Left cardiac atrium (tissue), 2 donors: Measurements from ENCODE around the gene MRPS34. TPM values are rescaled to one million over a fixed set of nuclear protein-coding genes. Genes with fewer than 3 reads are reported as not detected.

Experiments
- microRNA-seq, 2 donors: library from miRNA; unstranded; fragments of <30 nt; microRNA quantifications; one replicate each; pipeline ENCODE4 v1.2.0, GENCODE V29; 2020
- total RNA-seq, 2 donors: library from RNA; stranded (reverse); fragmentation: NEBNext Ultra II Directional; extraction: Animal tissue kit (Norgen Biotek cat#: 25700); gene quantifications; one replicate each; pipeline ENCODE4 v1.2.1, GENCODE V29; 2021
- donor health status: DM: no; HTN: yes; CAD: no; lungs with severe emphysema.
- donor health status: DM: yes; HTN: yes; CAD: no.

Gene MRPS34
- total RNA-seq, 2 donors from 2014 or later, result 57.0 to 69.2 TPM

Small RNAs within 50 kb of the gene (microRNA-seq; reads per million reads assigned to microRNA genes)
- 0.54 to 0.81 reads per million in 2 donors for gene MIR3177

Other genes starting within 250 kb of the MRPS34 start
- 10 to 100 TPM; 26.7 to 29.4 TPM for gene TMEM204, start 239.5 kb downstream of the MRPS34 start, total RNA-seq
- 1 to 10 TPM; 6.9 to 8.6 TPM for gene IFT140, start 161.1 kb downstream of the MRPS34 start, total RNA-seq
- 10 to 100 TPM; 10.2 to 12.1 TPM for gene CRAMP1, start 160.8 kb downstream of the MRPS34 start, total RNA-seq
- gene JPT2, start 94.9 kb downstream of the MRPS34 start, total RNA-seq, result 10 to 100 TPM; 29.1 to 35.3 TPM
- gene MAPK8IP3, start 66.9 kb downstream of the MRPS34 start, total RNA-seq, result 10 to 100 TPM; 60.9 to 70.4 TPM
- gene NME3, start 1.6 kb downstream of the MRPS34 start, total RNA-seq, result 10 to 100 TPM; 35.7 to 43.4 TPM
- gene EME2, start 324 bp downstream of the MRPS34 start, total RNA-seq, result 10 to 100 TPM in 1 of 2 donors, 1 to 10 TPM in 1; 6.9 to 11.9 TPM
- gene SPSB3, start 9.4 kb upstream of the MRPS34 start, total RNA-seq, result 10 to 100 TPM; 25.9 to 27.7 TPM
- 10 to 100 TPM; 32.5 to 33.6 TPM for gene NUBP2, start 9.8 kb upstream of the MRPS34 start, total RNA-seq
- not detected for gene IGFALS, start 20.6 kb upstream of the MRPS34 start, total RNA-seq
- 100 to 1,000 TPM; 113 to 123 TPM for gene HAGH, start 53.7 kb upstream of the MRPS34 start, total RNA-seq
- gene FAHD1, start 54.1 kb upstream of the MRPS34 start, total RNA-seq, result 10 to 100 TPM; 21.1 to 21.2 TPM
- gene MEIOB, start 99.0 kb upstream of the MRPS34 start, total RNA-seq, result under 1 TPM; 0.18 to 0.21 TPM
- gene HS3ST6, start 145.3 kb upstream of the MRPS34 start, total RNA-seq, result not detected
- 10 to 100 TPM; 23.6 to 30.8 TPM for gene MSRB1, start 170.1 kb upstream of the MRPS34 start, total RNA-seq
- gene RPL3L, start 181.6 kb upstream of the MRPS34 start, total RNA-seq, result 10 to 100 TPM; 33.4 to 78.2 TPM
- gene NDUFB10, start 186.4 kb upstream of the MRPS34 start, total RNA-seq, result 100 to 1,000 TPM; 411 to 435 TPM
- 1,000 to 10,000 TPM; 1,152 to 1,209 TPM for gene RPS2, start 191.7 kb upstream of the MRPS34 start, total RNA-seq
- not detected for gene RNF151, start 193.7 kb upstream of the MRPS34 start, total RNA-seq
- gene TBL3, start 198.9 kb upstream of the MRPS34 start, total RNA-seq, result 10 to 100 TPM; 19.4 to 21.5 TPM
- gene NOXO1, start 208.3 kb upstream of the MRPS34 start, total RNA-seq, result not detected
- 10 to 100 TPM; 18.1 to 20.6 TPM for gene GFER, start 211.1 kb upstream of the MRPS34 start, total RNA-seq
- 1 to 10 TPM in 1 of 2 donors, under 1 TPM in 1; 0.74 to 1.9 TPM for gene SYNGR3, start 216.8 kb upstream of the MRPS34 start, total RNA-seq
- 10 to 100 TPM; 14.7 to 22.9 TPM for gene ZNF598, start 236.7 kb upstream of the MRPS34 start, total RNA-seq
- gene NPW, start 246.7 kb upstream of the MRPS34 start, total RNA-seq, result under 1 TPM in 1 of 2 donors, not detected in 1; 0.84 TPM